HG03066 (cell line): ENCODE results near the gene ME3.

ENCODE experiments used
- ATAC-seq: cut with Tn5 transposase; IDR thresholded peaks from one replicate; pipeline ENCODE4 v1.9.1; 2021; ENCODE audit warnings: low read depth; ENCODE audit not compliant: unreplicated experiment

ME3 gene

GRCh38 chr11:86398106-86398505 lies 274.3 kb downstream of the ME3 start:
- no peak for ATAC-seq

DNA sequence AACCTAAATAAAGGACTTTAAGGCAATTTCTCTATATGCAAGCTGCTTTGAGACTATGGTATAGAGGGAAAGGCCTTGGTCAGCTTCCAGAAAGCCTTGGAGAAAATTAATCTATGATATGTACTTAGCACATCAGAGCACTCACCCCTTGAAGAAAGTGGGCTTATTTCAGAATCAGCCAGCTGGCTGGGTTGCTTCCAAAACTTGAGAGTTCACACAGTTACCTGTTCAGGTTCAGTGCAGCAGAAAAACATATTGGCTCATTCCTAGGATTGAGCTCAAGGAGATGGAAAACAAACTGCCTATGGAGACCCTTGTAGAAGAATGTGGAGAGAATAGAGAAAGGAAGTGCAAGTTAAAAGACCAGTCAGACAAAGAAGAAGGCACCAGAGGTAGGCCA lies 275.1 kb downstream of the ME3 start:
- ATAC-seq: no peak

- ATAC-seq: no peak
Observed at GRCh38 chr11:86396396-86396795, 276.0 kb downstream of the ME3 start.

- no peak for ATAC-seq
Observed at GRCh38 chr11:86395061-86395551, 277.3 kb downstream of the ME3 start.
